H1 (cell line): Measurements from ENCODE around the gene ZNF546. TPM values are rescaled to one million over a fixed set of nuclear protein-coding genes. Genes with fewer than 3 reads are reported as not detected.

Source experiments
- CTCF ChIA-PET: fragments of 300-600 bp; sonication (Branson Sonifier 250); formaldehyde crosslinking; loops from one replicate; lab custom pipeline; 2021; ENCODE audit not compliant: partially characterized antibody; lab: Charles Lee
- POLR2A ChIA-PET: fragments of 300-600 bp; sonication (Branson Sonifier 250); formaldehyde crosslinking; loops from one replicate; lab custom pipeline; 2021; ENCODE audit warnings: inconsistent platforms; ENCODE audit not compliant: partially characterized antibody; lab: Charles Lee
- DNase-seq, 2 experiments: peaks; one replicate each; pipeline versions ENCODE4 v3.0.0 to v3.0.0-alpha.2; 2010 to 2022; ENCODE audit warnings: low spot score in 2 of 2, low read depth in 1 of 2, mixed read lengths in 1 of 2
- FAIRE-seq: peaks from 2 replicates; lab custom pipeline; 2011; peaks lifted over from hg19 to GRCh38; lab: Jason Lieb, UNC
- H2AFZ ChIP-seq: 2 replicates; pipeline ENCODE4 v1.8.1; 2012; ENCODE audit warnings: low read length, inconsistent platforms
- H2AK5ac ChIP-seq: 2 replicates; pipeline ENCODE4 v1.6.1; 2013; ENCODE audit warnings: low read depth, low read length
- H2BK120ac ChIP-seq: replicated peaks from 2 replicates; pipeline ENCODE3; 2013; ENCODE audit warnings: low read depth, low read length, inconsistent platforms
- H2BK12ac ChIP-seq: 2 replicates; pipeline ENCODE4 v1.6.1; 2013; ENCODE audit warnings: low read depth, low read length
- H2BK15ac ChIP-seq: 2 replicates; pipeline ENCODE4 v1.6.1; 2013; ENCODE audit warnings: low read length
- H2BK20ac ChIP-seq: 2 replicates; pipeline ENCODE4 v1.6.1; 2013; ENCODE audit warnings: low read length
- H2BK5ac ChIP-seq: 2 replicates; pipeline ENCODE4 v1.6.1; 2013; ENCODE audit warnings: low read depth, low read length
- H3K14ac ChIP-seq: 2 replicates; pipeline ENCODE4 v1.6.1; 2013; ENCODE audit warnings: inconsistent platforms; ENCODE audit not compliant: insufficient read length
- H3K18ac ChIP-seq: 2 replicates; pipeline ENCODE4 v1.6.1; 2013; ENCODE audit warnings: low read length; ENCODE audit errors: extremely low read depth
- H3K23ac ChIP-seq: 2 replicates; pipeline ENCODE4 v1.6.1; 2013; ENCODE audit warnings: inconsistent platforms; ENCODE audit not compliant: insufficient read length
- H3K23me2 ChIP-seq: 2 replicates; pipeline ENCODE4 v1.6.1; 2013; ENCODE audit warnings: low read depth, low read length
- H3K27ac ChIP-seq: 2 replicates; pipeline ENCODE4 v1.6.1; 2011; ENCODE audit warnings: low read depth, low read length, inconsistent platforms
- H3K27me3 ChIP-seq, 4 experiments: replicated peaks in 1 of 4; 1 replicate in 1 of 4; 2 replicates in 3 of 4; pipeline versions ENCODE4 v1.6.1 to v1.8.1; 2011 to 2013; ENCODE audit warnings: low read length in 3 of 4, mild to moderate bottlenecking in 3 of 4, inconsistent platforms in 2 of 4, mixed read lengths in 2 of 4, moderate library complexity in 1 of 4; ENCODE audit not compliant: control insufficient read depth in 3 of 4, insufficient read depth in 3 of 4; ENCODE audit errors: extremely low read depth in 1 of 4
- H3K36me3 ChIP-seq, 4 experiments: 2 replicates each; pipeline versions ENCODE4 v1.6.1 to v1.8.1; 2011 to 2013; ENCODE audit warnings: mild to moderate bottlenecking in 4 of 4, low read length in 3 of 4, moderate library complexity in 2 of 4, control low read depth in 1 of 4, inconsistent platforms in 1 of 4; ENCODE audit not compliant: insufficient read depth in 4 of 4, control insufficient read depth in 2 of 4
- H3K4ac ChIP-seq: replicated peaks from 2 replicates; pipeline ENCODE3; 2013; ENCODE audit warnings: low read length, low read depth, mixed read lengths, inconsistent platforms; ENCODE audit not compliant: insufficient read length
- H3K4me1 ChIP-seq, 4 experiments: replicated peaks in 1 of 4; 1 replicate in 1 of 4; 2 replicates in 3 of 4; pipeline versions ENCODE4 v1.6.1 to v1.8.1; 2011 to 2013; ENCODE audit warnings: low read length in 3 of 4, inconsistent platforms in 2 of 4, mixed read lengths in 1 of 4; ENCODE audit not compliant: insufficient read depth in 4 of 4, control insufficient read depth in 3 of 4
- H3K4me2 ChIP-seq, 2 experiments: 2 replicates each; pipeline versions ENCODE4 v1.6.1 to v1.8.1; 2011 to 2013; ENCODE audit warnings: low read depth in 2 of 2, low read length in 2 of 2, control low read depth in 1 of 2, inconsistent platforms in 1 of 2, mild to moderate bottlenecking in 1 of 2; ENCODE audit not compliant: insufficient read depth in 1 of 2
- H3K4me3 ChIP-seq, 4 experiments: fragments of 200-600, 300-600 bp in 1 of 4; sonication (generic), shearing (Covaris generic), sonication (Bioruptor Twin) in 1 of 4; 2 replicates each; pipeline versions ENCODE4 v1.5.1 to v1.8.1; 2011 to 2016; ENCODE audit warnings: low read length in 4 of 4, low read depth in 3 of 4, control low read depth in 2 of 4, inconsistent platforms in 2 of 4, mild to moderate bottlenecking in 2 of 4, mixed read lengths in 1 of 4, moderate library complexity in 1 of 4; ENCODE audit not compliant: insufficient read depth in 2 of 4; ENCODE audit errors: extremely low read depth in 1 of 4
- H3K56ac ChIP-seq: replicated peaks from 2 replicates; pipeline ENCODE3; 2013; ENCODE audit warnings: low read depth, mild to moderate bottlenecking, mixed read lengths, low read length, inconsistent platforms; ENCODE audit not compliant: insufficient read length
- H3K79me1 ChIP-seq: 2 replicates; pipeline ENCODE4 v1.6.1; 2013; ENCODE audit warnings: low read depth, low read length, control low read depth
- H3K79me2 ChIP-seq, 2 experiments: 2 replicates each; pipeline versions ENCODE4 v1.6.1 to v1.8.1; 2012 to 2013; ENCODE audit warnings: low read length in 2 of 2, mild to moderate bottlenecking in 2 of 2, inconsistent platforms in 1 of 2; ENCODE audit not compliant: insufficient read depth in 2 of 2, control insufficient read depth in 1 of 2
- H3K9ac ChIP-seq, 4 experiments: replicated peaks in 1 of 4; 1 replicate in 1 of 4; 2 replicates in 3 of 4; pipeline versions ENCODE4 v1.6.1 to v1.8.1; 2011 to 2013; ENCODE audit warnings: low read depth in 3 of 4, low read length in 3 of 4, control low read depth in 2 of 4, mild to moderate bottlenecking in 2 of 4, moderate library complexity in 2 of 4, inconsistent platforms in 1 of 4; ENCODE audit errors: extremely low read depth in 1 of 4
- H3K9me3 ChIP-seq, 2 experiments: 2 replicates each; pipeline versions ENCODE4 v1.6.1 to v1.8.1; 2012 to 2013; ENCODE audit warnings: mild to moderate bottlenecking in 2 of 2, moderate library complexity in 2 of 2, control low read depth in 1 of 2, inconsistent platforms in 1 of 2, low read depth in 1 of 2, low read length in 1 of 2, mixed read lengths in 1 of 2; ENCODE audit not compliant: insufficient read depth in 2 of 2
- H4K20me1 ChIP-seq, 2 experiments: replicated peaks in 1 of 2; 2 replicates each; pipeline versions ENCODE3 to v1.8.1; 2011 to 2013; ENCODE audit warnings: inconsistent platforms in 2 of 2, low read length in 2 of 2, mild to moderate bottlenecking in 1 of 2; ENCODE audit not compliant: insufficient read depth in 2 of 2, control insufficient read depth in 1 of 2
- H4K5ac ChIP-seq: 2 replicates; pipeline ENCODE4 v1.6.1; 2013; ENCODE audit warnings: low read length, low read depth, mixed read lengths, inconsistent platforms; ENCODE audit not compliant: insufficient read length
- H4K8ac ChIP-seq: 2 replicates; pipeline ENCODE4 v1.8.0; 2013; ENCODE audit warnings: mild to moderate bottlenecking, moderate library complexity, low read length, inconsistent platforms; ENCODE audit not compliant: insufficient read depth; ENCODE audit errors: extremely low read depth
- H4K91ac ChIP-seq: replicated peaks from 2 replicates; pipeline ENCODE3; 2013; ENCODE audit warnings: low read length, mixed read lengths, inconsistent platforms; ENCODE audit not compliant: insufficient read length
- BACH1 ChIP-seq: IDR thresholded peaks from 2 replicates; pipeline ENCODE4 v1.6.1; 2012; ENCODE audit warnings: low read length, improper control_type of control experiment
- BCL11A ChIP-seq, 2 experiments: IDR thresholded peaks; one replicate each; pipeline ENCODE4 v1.6.1; 2011; ENCODE audit warnings: low read depth in 2 of 2, low read length in 2 of 2, mild to moderate bottlenecking in 2 of 2
- CEBPB ChIP-seq: IDR thresholded peaks from 2 replicates; pipeline ENCODE4 v1.6.1; 2012; ENCODE audit warnings: low read depth, low read length
- EZH2 ChIP-seq: fragments of 200-600 bp; sonication (generic); IDR thresholded peaks from 2 replicates; pipeline ENCODE4 v1.7.1; 2012; ENCODE audit warnings: low read depth, mild to moderate bottlenecking, moderate library complexity, low read length, inconsistent platforms; ENCODE audit not compliant: severe bottlenecking
- GABPA ChIP-seq: IDR thresholded peaks from 2 replicates; pipeline ENCODE4 v1.6.1; 2011; ENCODE audit warnings: mild to moderate bottlenecking, low read length, moderate library complexity, borderline replicate concordance; ENCODE audit not compliant: insufficient read depth
- NANOG ChIP-seq: IDR thresholded peaks from 2 replicates; pipeline ENCODE4 v1.6.1; 2011; ENCODE audit warnings: low read length, low read depth, mild to moderate bottlenecking, inconsistent platforms; ENCODE audit not compliant: insufficient read depth, poor library complexity, severe bottlenecking
- PHF8 ChIP-seq: fragments of 200-600 bp; sonication (generic); conservative IDR thresholded peaks from 2 replicates; pipeline ENCODE4 v1.7.1; 2012; ENCODE audit warnings: low read depth, mild to moderate bottlenecking, inconsistent platforms, low read length, moderate library complexity
- SIN3A ChIP-seq, 2 experiments: IDR thresholded peaks in 1 of 2; conservative IDR thresholded peaks in 1 of 2; 2 replicates each; pipeline ENCODE4 v1.6.1; 2011 to 2012; ENCODE audit warnings: low read length in 2 of 2, improper control_type of control experiment in 1 of 2, low read depth in 1 of 2, mild to moderate bottlenecking in 1 of 2
- SP1 ChIP-seq: IDR thresholded peaks from 2 replicates; pipeline ENCODE4 v1.6.1; 2011; ENCODE audit warnings: low read depth, low read length
- SP2 ChIP-seq: IDR thresholded peaks from 2 replicates; pipeline ENCODE4 v1.6.1; 2012; ENCODE audit warnings: mild to moderate bottlenecking, low read length, inconsistent platforms
- SUZ12 ChIP-seq: fragments of 200-600 bp; sonication (generic); IDR thresholded peaks from 2 replicates; pipeline ENCODE4 v1.6.1; 2012; ENCODE audit warnings: mild to moderate bottlenecking, inconsistent platforms, low read length, moderate library complexity, mixed read lengths
- WGBS, 2 experiments: shearing (Covaris generic) in 1 of 2; methylation state at CpG; one replicate each; pipeline versions ENCODE4 v1.1.6 to v1.1.7; 2013 to 2015; ENCODE audit warnings: low lambda C conversion rate in 2 of 2, mixed read lengths in 2 of 2, inconsistent platforms in 1 of 2, low coverage in 1 of 2, missing lambda C conversion rate in 1 of 2; ENCODE audit not compliant: insufficient replicate concordance in 2 of 2, insufficient coverage in 1 of 2, insufficient read length in 1 of 2; ENCODE audit errors: extremely low coverage in 1 of 2, missing lambda C conversion rate in 1 of 2; 5-methylcytosine and 5-hydroxymethylcytosine counted together
- polyA plus RNA-seq, 7 experiments: library from polyadenylated mRNA; depleted of rRNA in 3 of 7; stranded (reverse) in 5 of 7; unstranded in 2 of 7; fragments of >200 nt in 5 of 7; fragments of 200-250 nt in 2 of 7; gene quantifications; 1 replicate in 5 of 7; 2 replicates in 1 of 7; 4 replicates in 1 of 7; pipeline versions ENCODE4 v1.2.1 to v1.2.3, GENCODE V29; 2011 to 2013; ENCODE audit warnings: missing spikeins in 2 of 7, mixed read lengths in 2 of 7
- total RNA-seq: library from RNA; stranded (reverse); fragmentation: NEBNext Ultra II Directional; extraction: Animal tissue kit (Norgen Biotek cat#: 25700); gene quantifications from 2 replicates; pipeline ENCODE4 v1.2.1, GENCODE V29; 2021

ZNF546 gene
- total and polyA plus RNA-seq, 2 of the 8 experiments (the other 6 are each of a cell fraction or from before 2014, with no cell fraction given): 0.21 to 1.1 TPM

- Histone ChIP-seq H3K79me1 (peaks cover 6% of the 10 kb centered on the region; the same call in 1 of the 2 replicates), H2AFZ (peak within 1 kb of the TSS; percentile 29), H3K23me2 (peaks cover 5% of the 10 kb centered on the region), H3K18ac (no peak within 1 kb of the TSS), H3K79me2 (peaks cover 3 to 21% of the 10 kb centered on the region in 2 experiments; a peak in 3 of 4 replicates), H3K4me3 (peak within 1 kb of the TSS; percentile 66 to 98 (median 86)), H3K27ac (peak within 1 kb of the TSS; percentile 38; the same call in 1 of the 2 replicates), H3K9ac (peak within 1 kb of the TSS; percentile 68 to 78 (median 78)), H4K5ac (peak within 1 kb of the TSS; percentile 8), H3K4ac (no peak within 1 kb of the TSS), H3K14ac (no peak within 1 kb of the TSS), H2BK12ac (no peak within 1 kb of the TSS), H3K4me2 (peak within 1 kb of the TSS; percentile 85 to 98), H4K8ac (peak within 1 kb of the TSS; percentile 66; the same call in 1 of the 2 replicates), H3K23ac (no peak within 1 kb of the TSS), H2BK120ac (no peak within 1 kb of the TSS), H3K27me3 (no peaks in the 10 kb centered on the region), H3K9me3 (no peaks in the 10 kb centered on the region), H3K4me1 (peaks cover 0 to 2% (median 0%) of the 10 kb centered on the region in 4 experiments; a peak in 1 of 7 replicates), H2BK5ac (peak within 1 kb of the TSS; percentile 71), H3K56ac (peak within 1 kb of the TSS; percentile 67), H2AK5ac (no peak within 1 kb of the TSS), H2BK15ac (no peak within 1 kb of the TSS), H4K91ac (peak within 1 kb of the TSS; percentile 45), H4K20me1 (peaks cover 2 to 8% of the 10 kb centered on the region in 2 experiments), H3K36me3 (peaks cover 15 to 36% (median 22%) of the 10 kb centered on the region in 4 experiments), H2BK20ac (no peak within 1 kb of the TSS)
- FAIRE-seq (peak; percentile 91), DNase-seq (peak; percentile 91 to 97)
- ChIA-PET POLR2A (interaction anchor here (0.6 to 2.8 kb wide), 15 partner anchors 8 to 300 kb away, joined by 3 to 8 read pairs (median 3); partner anchors contain the start of genes MAP3K10 and ZNF546), CTCF (interaction anchor here (0.6 to 2.0 kb wide), 14 partner anchors 8 to 297 kb away, joined by 3 to 11 read pairs (median 3); partner anchors contain the start of gene TTC9B)
- 1% methylated on average over 45 of the region's 47 CpGs; no CpG with 5 or more reads in 1 of the 2 experiments for WGBS, 2 experiments
- TF ChIP-seq GABPA (peak; percentile 93), BCL11A (IDR thresholded peaks at IDR 0.05; ENCODE audit: low read depth in 2 of 2, low read length in 2 of 2) (no peak), PHF8 (peak; percentile 76), NANOG (no peak), CEBPB (no peak), EZH2 (no peak), SP1 (peak; percentile 35; the same call in 1 of the 2 replicates), SUZ12 (no peak), SP2 (no peak), SIN3A (conservative IDR thresholded peaks at IDR 0.05 in 1 of 2, IDR thresholded peaks at IDR 0.05 in 1 of 2; ENCODE audit: low read depth in 1 of 2, low read length in 2 of 2) (peak; percentile 27 to 88; a peak in 1 of 4 replicates), BACH1 (peak; percentile 80; the same call in 1 of the 2 replicates)
Observed at GRCh38 chr19:39970675-39971379, 26.0 kb upstream of the ZNF546 start, which contains the start of gene PSMC4. Gene PSMC4 (plus strand): TSS chr19:39971165. CDS start chr19:39971203, 38 bp downstream.
